ENCODE data around the gene INPP5K. TPM values are rescaled to one million over a fixed set of nuclear protein-coding genes. Genes with fewer than 3 reads are reported as not detected.

Gene INPP5K
- total RNA-seq, 1 donor: 27.3 TPM

DNA sequence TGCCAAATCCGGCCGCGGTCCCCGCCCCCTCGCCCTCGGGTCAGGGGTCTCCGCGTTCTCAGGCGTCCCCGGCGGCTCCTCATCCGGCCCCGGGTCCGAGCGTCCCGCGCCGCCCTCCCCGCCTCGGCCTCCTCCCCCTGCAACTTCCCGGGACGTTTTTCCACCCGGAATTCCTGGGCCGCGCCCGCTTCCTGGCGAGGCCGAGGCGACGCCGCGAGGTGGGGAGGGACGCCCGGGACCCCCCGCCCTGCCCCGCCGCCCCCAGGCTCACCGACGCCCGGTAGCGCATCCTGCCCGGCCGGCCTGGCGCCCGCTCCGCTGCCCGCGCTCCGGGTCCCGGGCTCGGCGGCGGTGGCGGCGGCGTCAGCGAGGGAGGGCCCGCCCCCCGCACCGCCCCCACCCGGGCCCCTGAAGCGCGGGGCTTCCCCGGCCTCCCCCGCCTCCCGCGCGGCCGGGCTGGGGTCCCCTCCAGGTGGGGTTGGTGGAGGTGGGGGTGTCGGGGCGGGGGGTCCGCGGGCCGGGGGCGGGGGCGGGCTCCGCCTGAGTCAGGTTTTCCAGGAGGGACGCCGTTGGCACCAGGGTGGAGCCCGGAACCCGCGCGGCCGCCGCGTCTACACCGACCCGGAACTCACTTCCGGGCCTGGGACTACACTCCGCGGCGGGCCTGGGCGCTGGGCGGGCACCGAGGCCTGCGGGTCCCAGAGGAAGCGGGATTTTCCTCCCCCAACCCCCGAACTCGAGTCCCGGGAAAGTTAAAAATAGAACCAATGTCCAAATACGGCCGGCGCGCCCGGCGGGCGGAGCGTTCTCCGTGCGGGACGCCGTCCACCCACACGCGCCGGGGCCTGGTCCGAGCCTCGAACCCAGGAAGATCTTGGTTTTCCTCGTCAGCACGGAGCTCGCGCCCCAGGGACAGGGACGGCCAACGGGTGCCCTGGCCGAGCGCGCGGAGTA, 30.7 kb downstream of the INPP5K start:
- DNase-seq (ENCODE audit: low read depth): peak; percentile 59
- H3K4me3 ChIP-seq (ENCODE audit: low read depth, low read length): peak overlapping the region; percentile 76
- TF ChIP-seq, protein P1, sequence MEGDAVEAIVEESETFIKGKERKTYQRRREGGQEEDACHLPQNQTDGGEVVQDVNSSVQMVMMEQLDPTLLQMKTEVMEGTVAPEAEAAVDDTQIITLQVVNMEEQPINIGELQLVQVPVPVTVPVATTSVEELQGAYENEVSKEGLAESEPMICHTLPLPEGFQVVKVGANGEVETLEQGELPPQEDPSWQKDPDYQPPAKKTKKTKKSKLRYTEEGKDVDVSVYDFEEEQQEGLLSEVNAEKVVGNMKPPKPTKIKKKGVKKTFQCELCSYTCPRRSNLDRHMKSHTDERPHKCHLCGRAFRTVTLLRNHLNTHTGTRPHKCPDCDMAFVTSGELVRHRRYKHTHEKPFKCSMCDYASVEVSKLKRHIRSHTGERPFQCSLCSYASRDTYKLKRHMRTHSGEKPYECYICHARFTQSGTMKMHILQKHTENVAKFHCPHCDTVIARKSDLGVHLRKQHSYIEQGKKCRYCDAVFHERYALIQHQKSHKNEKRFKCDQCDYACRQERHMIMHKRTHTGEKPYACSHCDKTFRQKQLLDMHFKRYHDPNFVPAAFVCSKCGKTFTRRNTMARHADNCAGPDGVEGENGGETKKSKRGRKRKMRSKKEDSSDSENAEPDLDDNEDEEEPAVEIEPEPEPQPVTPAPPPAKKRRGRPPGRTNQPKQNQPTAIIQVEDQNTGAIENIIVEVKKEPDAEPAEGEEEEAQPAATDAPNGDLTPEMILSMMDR (IDR thresholded peaks at IDR 0.05; ENCODE audit: insufficient read depth, low read length): no peak

DNA sequence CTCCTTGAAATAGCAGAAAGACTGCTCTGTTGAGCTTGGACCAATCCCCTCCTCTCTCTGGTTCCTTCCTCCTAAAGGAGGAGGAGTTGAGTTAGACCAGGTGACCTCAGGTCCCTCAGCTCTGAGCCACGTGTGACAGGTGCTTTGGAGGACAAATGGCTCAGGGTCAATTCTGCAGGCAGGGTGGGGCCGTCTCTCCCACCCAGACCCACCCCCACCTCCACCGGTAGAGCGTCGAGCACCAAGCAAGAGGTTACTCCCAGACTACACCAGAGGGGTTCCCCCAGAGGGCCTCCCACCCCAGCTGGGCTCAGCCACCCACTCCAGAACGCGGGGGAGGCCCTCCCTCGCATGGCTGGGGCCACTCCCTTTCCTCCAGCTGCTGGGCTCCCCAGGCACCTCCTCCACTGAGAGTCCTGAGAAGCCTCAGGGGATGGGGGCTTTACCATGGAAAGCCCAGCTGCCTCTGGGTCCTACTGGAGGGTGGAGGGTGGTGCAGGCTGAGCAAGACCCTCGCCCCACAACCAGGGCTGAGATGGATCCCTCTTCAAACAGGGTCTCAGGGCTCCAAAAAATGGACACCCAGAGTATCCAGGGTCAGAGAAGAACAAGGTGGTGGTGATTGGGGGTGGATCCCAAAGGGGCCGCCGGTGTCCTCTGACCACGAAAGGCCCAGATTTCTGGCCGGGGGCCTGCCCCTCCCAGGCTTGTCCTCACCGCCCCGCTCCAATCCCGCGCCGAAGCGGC, 31.6 kb downstream of the INPP5K start:
- TF ChIP-seq, protein P1 (IDR thresholded peaks at IDR 0.05; ENCODE audit: insufficient read depth, low read length): no peak
- H3K4me3 ChIP-seq (ENCODE audit: low read depth, low read length): peak overlapping the region; percentile 76
- DNase-seq (ENCODE audit: low read depth): peak; percentile 38

DNA sequence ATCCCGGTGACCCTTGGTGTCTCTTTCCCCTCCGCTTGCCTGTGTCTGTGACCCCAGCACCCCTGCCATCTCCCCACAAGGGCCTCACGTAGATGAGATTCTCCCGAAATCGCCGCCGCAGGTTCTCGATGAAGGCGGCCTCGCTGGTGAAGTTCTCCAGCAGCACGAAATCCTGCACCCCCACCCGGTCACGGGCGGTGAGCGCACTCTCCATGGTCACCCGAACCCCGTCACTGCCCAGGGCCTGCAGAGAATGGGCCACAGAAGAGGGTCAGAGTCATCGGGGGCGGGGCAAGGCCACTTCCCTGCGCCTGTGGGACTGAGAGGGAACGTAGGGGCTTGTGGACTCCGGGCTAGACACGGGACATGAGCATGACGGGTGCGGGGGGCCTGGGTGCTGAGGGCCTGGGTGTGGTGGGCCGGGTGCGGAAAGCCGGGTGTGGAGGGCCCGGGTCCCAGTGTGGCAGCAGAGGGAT, 32.3 kb downstream of the INPP5K start:
- TF ChIP-seq, protein P1 (IDR thresholded peaks at IDR 0.05; ENCODE audit: insufficient read depth, low read length): no peak
- DNase-seq (ENCODE audit: low read depth): no peak

DNA sequence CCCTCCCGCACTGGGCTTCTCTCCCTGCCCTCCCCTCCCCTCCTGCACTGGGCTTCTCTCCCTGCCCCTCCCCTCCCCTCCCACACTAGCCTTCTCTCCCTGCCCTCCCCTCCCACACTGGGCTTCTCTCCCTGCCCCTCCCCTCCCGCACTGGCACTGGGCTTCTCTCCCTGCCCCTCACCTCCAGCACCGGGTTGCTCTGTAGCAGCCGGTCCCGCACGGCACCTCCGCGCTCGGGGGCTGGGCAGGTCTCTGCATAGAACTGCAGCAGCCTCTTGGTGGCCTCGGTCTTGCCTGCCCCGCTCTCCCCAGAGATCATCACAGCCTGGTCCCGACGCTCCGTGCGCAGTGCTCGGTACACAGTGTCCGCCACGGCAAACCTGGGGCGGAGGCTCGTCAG, 33.7 kb downstream of the INPP5K start:
- TF ChIP-seq, protein P1 (IDR thresholded peaks at IDR 0.05; ENCODE audit: insufficient read depth, low read length): no peak
- no peak overlapping the region for H3K4me3 ChIP-seq (ENCODE audit: low read depth, low read length)
- no peak for DNase-seq (ENCODE audit: low read depth)

More for the DNA sequence above, 32.3 kb downstream of the INPP5K start:
- H3K4me3 ChIP-seq (ENCODE audit: low read depth, low read length): no peak overlapping the region

DNA sequence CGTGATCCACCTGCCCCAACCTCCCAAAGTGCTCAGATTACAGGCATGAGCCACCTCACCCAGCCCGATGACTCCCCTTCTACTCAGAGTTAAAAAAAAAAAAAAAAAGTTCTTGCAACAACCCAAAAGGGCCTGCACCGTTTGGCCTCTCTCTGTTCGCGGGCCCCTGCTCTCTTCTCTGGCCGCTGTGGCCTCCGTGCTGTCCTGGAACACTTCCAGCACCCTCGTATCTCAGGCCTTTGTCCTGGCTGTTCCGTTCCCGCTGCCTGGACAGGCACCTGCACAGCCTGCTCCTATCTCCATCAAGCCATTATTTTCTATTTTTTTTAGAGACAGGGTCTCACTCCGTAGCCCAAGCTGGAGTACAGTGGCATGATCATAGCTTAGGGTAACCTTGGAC, 34.7 kb downstream of the INPP5K start:
- TF ChIP-seq, protein P1 (IDR thresholded peaks at IDR 0.05; ENCODE audit: insufficient read depth, low read length): no peak
- no peak for DNase-seq (ENCODE audit: low read depth)
- H3K4me3 ChIP-seq (ENCODE audit: low read depth, low read length): no peak overlapping the region

DNA sequence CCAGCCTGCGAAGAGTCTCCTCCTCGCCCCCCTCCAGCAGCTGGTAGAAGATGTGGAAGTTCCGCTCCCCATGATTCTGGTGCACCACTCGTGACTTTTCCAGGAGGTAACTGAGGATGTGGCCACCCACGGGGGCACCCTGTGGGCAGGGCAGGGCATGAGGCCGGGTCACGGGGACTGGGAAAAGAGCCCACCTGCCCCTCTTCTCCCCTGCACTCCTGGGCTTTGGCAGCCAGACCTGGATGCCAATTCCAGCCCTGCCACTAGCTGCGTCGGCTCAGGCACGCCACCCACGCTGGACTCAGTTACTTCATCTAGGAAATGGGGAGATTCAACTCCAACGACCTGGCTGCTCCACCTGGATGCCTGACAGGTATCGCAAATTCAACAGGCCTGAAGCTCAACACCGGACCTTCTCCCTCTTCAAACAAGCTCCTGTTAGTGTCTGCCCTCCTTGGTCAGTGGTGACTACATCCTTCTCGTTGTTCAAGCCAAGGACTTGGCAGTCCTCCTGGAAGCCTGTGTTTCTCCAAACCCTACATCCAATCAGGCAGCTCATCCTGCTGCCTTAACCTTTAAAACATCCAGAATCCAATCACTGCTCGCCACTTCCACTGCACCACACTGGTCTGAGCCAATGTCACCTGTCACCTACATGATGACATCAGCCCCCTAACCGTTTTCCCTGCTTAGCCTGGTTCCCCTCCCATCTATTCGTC, 35.5 kb downstream of the INPP5K start:
- peak; percentile 77 for DNase-seq (ENCODE audit: low read depth)
- TF ChIP-seq, protein P1 (IDR thresholded peaks at IDR 0.05; ENCODE audit: insufficient read depth, low read length): no peak
- no peak overlapping the region for H3K4me3 ChIP-seq (ENCODE audit: low read depth, low read length)
